Fibroblast of skin of back (primary cell): ENCODE data around the gene TMEM164.
"Not testable (repeated sequence)": the region's sequence is repeated elsewhere in the genome, so short reads cannot be mapped to it uniquely, and the experiment has no call there.

ENCODE experiments used
- DNase-seq: peaks from one replicate; pipeline ENCODE4 v3.0.0-alpha.2; 2013

Gene TMEM164

DNA sequence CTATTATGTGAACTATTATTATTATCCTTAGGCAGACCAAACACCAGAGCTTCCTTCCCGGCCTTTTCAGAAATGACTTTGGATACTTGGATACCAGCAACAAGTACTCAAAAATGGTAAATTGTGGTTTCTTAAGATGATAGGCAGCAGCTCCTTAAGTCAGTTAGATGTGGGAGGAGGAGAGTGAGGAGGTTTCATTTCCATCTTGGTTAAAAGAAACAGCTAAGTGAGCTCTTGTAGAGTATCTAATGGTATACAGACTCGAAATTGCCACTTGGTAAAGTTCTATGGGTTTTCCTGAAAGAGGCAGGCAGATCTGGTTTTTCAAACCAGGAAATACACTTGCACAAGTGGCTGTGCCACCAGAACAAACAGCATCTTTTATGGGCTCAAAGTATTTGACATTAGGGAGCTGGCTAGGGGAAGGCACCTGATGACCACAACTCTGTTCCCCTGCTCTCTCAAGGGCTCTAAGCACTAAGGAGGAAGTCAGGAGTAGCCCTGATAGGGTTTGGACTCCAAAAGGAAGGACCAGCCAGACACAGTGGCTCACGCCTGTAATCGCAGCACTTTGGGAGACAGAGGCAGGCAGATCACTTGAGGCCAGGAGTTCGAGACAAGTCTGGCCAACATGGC lies 130.9 kb downstream of the TMEM164 start:
- no peak for DNase-seq

GRCh38 chrX:110135618-110136017 lies 132.7 kb downstream of the TMEM164 start:
- DNase-seq, result no peak

- no peak for DNase-seq
Measured at GRCh38 chrX:110136136-110136535, 133.2 kb downstream of the TMEM164 start.

DNA sequence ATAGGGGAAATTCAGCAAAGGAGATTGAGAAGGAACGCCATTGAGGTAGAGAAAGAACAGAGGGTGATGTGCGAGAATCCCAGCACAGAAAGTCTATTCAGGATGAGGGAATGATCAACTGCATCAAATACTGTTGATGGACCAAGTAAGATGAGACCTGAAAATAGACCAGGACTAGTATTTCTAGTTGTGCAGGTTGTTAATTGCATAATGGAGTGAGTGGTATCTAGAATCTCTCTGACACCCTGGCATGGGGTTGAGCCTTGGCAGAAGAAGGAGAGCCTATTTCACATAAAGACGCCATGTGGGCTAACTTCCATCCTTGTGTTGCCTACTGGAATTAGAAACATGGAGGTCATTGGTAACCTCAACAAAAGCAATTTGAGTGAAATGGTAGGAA lies 135.6 kb downstream of the TMEM164 start:
- no peak for DNase-seq

GRCh38 chrX:110139172-110139571 lies 136.3 kb downstream of the TMEM164 start:
- no peak for DNase-seq

DNA sequence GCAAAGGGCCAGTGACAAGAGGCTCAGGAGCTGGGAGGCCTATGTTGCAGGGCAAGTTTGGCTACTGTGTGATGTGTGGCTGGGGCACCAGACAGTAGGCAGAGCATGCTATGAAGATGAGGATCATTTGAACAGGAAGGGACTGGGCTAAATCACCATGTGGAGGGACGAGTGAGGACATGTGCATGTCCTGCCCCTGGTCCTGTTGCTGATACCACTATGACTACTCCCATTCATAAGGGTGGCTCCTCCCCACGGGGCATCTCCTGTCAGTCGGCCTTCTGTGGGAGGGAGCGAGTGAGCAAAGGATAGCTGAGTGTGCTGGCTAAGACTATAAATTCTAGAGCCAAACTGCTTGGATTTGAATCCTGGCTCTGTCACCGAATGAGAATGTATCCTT lies 139.2 kb downstream of the TMEM164 start:
- DNase-seq, result no peak

GRCh38 chrX:110143454-110144210 lies 140.7 kb downstream of the TMEM164 start:
- no peak for DNase-seq

DNA sequence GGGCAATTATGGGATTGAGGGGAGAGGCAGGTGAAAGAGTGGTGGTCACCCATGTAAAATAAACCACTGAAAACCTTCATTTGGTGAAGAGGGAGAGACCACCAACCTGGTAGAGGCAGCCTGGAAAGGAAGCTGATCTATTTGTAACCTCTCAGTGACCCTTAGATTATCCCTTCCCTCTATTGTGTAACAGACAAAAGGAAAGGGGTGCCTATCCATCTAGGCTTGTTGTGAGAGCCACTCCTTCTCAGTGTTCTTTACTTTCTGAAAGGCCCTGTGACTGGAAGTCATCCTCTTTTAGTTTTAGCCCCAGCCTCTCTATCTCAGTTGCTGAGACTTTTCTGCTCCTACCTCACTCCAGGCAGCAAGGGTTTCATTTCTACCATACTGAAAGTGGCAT lies 142.4 kb downstream of the TMEM164 start:
- no peak for DNase-seq

DNA sequence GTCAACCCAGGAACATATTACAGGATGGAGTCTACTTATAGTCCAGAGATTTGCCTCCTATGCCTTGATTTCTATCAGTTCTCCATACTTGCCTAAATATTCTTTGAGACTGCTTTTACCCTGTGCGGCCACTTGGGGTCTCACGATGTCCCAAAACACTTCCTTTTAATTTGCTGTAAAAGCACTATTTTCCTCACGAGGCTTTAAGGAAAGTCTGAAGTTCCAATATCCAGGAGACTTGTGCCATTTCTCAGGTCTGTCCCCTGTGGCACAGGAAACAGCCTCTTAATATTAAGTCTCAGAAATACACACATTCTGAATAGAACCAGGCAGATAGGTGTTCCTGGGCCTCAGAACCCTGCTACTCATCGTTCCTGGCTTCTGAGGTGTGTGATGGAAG lies 142.9 kb downstream of the TMEM164 start:
- DNase-seq, result peak; percentile 37

- peak; percentile 50 for DNase-seq
Measured at GRCh38 chrX:110146521-110146920, 143.6 kb downstream of the TMEM164 start.

DNA sequence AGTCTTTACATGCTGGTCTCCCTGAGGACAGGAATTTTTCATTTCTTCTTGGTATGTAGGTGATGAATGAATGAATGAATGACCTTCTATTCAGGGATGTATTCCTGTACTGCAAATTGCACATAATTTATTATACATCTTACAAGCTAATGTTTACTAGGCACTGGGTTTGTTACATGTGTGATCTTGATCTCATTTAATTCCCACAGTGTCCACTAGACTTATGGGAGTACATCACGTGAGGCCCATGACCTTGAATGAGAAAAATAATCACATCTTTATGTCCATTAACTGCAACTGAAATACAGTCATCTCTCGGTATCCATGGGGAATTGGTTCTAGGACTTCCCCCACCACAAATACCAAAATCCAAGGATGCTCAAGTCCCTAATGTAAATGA lies 150.3 kb downstream of the TMEM164 start:
- DNase-seq, result no peak

GRCh38 chrX:110153896-110154295 lies 151.0 kb downstream of the TMEM164 start:
- no peak for DNase-seq

GRCh38 chrX:110154328-110154727 lies 151.4 kb downstream of the TMEM164 start:
- DNase-seq, result not testable (repeated sequence)

GRCh38 chrX:110155759-110156158 lies 152.8 kb downstream of the TMEM164 start:
- no peak for DNase-seq

DNA sequence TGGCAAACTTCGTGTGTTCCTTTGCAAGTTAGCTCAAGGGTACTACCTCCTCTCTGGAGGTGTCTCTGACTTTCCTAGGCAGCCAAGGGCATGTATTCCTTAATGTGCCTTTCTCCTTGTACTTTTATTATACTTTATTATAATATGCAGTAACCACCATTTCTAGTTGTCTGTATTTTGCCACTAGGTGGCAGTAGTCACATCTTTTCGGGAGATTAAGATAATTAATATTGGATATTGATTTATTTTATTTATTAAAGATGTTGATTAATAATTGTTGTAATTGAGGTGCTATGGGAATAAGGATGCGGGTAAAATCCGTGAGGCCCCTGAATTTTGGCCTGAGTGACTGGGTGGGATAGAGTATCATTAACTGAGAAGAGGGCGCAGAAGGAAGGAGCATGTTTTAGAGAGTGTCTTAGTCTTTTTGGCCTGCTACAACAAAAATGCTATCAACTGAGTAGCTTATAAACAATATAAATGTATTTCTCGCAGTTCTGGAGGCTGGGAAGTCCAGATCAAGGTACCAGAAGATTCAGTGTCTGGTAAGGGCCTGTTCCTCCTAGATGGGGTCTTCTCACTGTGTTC lies 153.3 kb downstream of the TMEM164 start:
- DNase-seq, result no peak

GRCh38 chrX:110157444-110157843 lies 154.5 kb downstream of the TMEM164 start:
- DNase-seq, result no peak

GRCh38 chrX:110159235-110159634 lies 156.3 kb downstream of the TMEM164 start:
- DNase-seq, result no peak

- DNase-seq, result no peak
Measured at GRCh38 chrX:110159865-110160264, 157.0 kb downstream of the TMEM164 start.

GRCh38 chrX:110161361-110161686 lies 158.4 kb downstream of the TMEM164 start:
- DNase-seq, result no peak

- DNase-seq, result no peak
Measured at GRCh38 chrX:110162131-110162530, 159.2 kb downstream of the TMEM164 start.

DNA sequence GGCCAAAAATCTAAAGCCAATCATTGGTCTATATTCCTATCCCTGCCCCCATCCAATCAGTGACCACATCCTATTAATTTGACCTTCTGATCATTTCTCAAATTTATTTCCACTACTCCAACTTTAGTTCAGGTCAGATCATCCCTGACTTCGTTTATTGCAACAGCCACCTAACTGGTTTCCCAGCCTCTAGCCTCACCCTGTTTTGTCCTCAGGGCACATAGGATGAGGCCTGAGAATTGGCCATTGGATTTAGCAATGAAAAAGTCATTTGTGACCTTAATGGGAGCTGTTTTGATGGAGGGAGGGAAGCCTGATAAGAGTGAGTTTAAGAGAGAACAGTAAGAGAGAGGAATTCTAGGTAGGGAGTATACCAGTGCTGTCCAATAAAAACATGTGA lies 160.0 kb downstream of the TMEM164 start:
- no peak for DNase-seq

DNA sequence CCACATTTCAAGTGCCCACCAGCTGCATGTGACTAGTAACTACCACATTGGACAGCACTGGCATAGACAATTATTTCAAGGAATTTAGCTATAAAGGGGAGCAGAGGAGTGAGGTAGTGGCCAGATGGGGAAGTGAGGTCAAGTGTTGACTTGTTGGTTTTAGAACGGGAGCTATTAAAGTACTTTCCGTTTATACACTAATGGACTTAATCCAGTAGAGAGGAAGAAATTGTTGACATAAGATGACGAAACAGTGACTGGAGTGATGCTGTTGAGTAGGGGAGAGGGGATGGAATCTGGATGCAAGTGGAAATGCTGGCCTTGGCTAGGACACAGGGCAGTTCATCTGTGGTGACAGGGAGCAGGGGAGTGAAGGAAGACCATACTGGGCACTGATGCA lies 160.6 kb downstream of the TMEM164 start:
- peak; percentile 14 for DNase-seq

DNA sequence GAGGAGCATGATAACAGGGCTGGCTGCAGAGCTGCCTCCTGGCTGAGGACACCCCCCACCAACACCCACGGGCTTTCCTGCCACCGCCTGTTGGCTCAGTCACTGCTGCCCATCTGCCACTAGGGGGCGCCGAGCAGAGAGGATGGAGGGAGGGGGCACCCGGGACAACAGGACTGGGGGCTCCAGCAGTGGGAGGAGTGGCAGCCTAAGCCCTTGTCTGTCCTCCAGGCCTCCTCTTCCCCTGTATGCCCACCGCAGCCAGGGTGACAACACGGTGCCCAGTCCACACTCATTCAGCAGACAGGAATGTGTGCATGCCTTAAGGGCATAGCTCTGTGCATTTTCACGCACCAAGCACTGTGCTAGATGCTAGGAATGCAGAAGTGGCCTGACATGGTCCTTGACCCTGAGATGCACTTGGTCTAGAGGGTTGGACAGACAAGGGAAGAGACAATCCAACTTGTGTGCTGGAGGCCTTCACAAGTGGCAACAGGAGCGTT lies 165.1 kb downstream of the TMEM164 start:
- DNase-seq, result peak; percentile 68

DNA sequence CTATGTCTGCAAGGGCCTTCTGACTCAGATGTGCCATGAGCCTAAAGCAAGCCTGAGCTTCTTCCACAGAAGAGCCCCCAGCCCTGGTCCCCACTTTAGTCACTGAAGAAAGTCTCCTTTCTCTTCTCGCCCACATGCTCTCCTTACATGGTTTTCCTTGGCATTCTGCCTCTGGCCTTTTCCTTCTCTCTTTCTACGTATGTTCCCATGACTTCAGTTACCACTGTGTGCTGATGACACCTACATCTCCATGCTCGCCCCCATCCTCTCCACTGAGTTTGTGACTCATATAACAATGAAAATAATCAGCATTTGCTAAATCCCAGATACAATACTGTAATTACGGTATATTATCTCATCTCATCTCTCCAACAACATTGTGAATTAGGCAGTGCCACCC lies 165.7 kb downstream of the TMEM164 start:
- DNase-seq, result peak; percentile 78
